Cardiac septum (tissue), 1 donor: Measurements from ENCODE around the gene CAST. TPM values are rescaled to one million over a fixed set of nuclear protein-coding genes. Genes with fewer than 3 reads are reported as not detected.
A peak's percentile ranks its signal among the peaks of the same experiment; 100 is the strongest.
"Not testable (repeated sequence)": the region's sequence is repeated elsewhere in the genome, so short reads cannot be mapped to it uniquely, and the experiment has no call there.

ENCODE experiments used
- DNase-seq: peaks from one replicate; pipeline ENCODE4 v3.0.0-alpha.2; 2020; ENCODE audit warnings: low spot score
- intact Hi-C: fragments of 100-400 bp; cut with DNase I; formaldehyde crosslinking; loops from one replicate; pipeline ENCODE4 v1.14.0; 2022
- total RNA-seq: library from RNA; stranded (reverse); fragmentation: NEBNext Ultra II Directional; extraction: Animal tissue kit (Norgen Biotek cat#: 25700); gene quantifications from one replicate; pipeline ENCODE4 v1.2.1, GENCODE V29; 2021
- donor health status: DM: no; HTN: no; CAD: no.

The CAST gene
- total RNA-seq, 1 donor from 2014 or later: 449 TPM

- intact Hi-C loops: no loop called here
- DNase-seq: no peak
Observed at GRCh38 chr5:96790961-96791504, 128.9 kb downstream of the CAST start.

DNA sequence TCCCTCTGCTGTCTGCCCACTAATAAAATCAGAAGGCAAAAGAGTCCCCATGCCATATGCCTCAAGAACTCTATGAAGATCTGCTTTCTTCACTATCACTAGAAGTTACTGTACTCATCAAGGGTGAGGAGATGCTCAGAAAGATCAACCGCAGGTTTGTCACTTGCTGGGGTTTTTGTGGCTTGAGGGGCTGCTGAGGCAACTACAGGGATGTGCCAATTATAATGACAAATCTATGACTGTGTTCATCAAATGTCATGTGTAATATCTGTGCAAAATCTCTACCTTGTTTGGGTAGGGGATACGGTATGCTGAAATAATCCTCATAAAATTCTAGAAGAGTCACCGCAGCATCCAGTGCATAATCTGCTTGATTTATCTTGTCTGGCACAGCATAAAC is 132.6 kb downstream of the CAST start:
- intact Hi-C loops: no loop called here
- no peak for DNase-seq

DNA sequence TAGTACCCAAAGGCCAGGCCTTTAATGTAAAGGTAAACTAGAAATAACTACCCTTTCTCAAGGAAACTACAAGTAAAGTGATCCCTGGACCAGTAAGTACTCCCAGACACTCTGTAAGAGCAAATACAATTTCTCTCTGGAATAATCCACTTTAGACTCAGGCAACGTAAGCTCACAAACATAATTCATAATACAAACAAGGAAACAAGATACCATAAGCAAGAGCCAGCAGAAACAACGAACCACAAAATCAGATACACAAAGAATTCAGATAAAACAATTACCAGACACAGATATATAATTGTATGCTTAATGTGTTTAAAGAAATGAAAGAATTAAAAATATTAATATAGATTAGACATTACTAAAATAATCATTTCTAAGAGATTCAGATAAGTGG is 133.4 kb downstream of the CAST start:
- no peak for DNase-seq
- intact Hi-C loops: no loop called here

DNA sequence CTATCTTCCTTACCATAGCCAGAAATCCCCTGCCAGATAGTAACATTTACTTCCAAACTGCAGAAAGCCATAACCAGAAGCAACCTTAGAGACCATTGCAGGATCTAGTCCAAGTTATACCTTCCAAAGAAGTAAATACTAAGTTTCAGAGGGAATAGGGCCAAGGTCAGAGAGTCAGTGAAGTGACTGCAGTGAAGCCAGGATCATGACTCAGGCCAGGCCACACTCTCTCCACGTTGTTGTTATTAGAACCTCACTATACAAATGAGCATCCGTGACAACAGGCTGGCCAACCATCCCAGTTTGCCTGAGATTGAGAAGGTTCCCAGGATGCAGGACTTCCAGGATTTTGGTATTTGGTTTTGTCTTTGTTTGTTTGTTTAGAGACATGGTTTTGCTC is 134.3 kb downstream of the CAST start:
- intact Hi-C loops: no loop called here

GRCh38 chr5:96801718-96802117 is 139.5 kb downstream of the CAST start:
- intact Hi-C loops, DNase-seq: not testable (repeated sequence)

More for the DNA sequence above, 134.3 kb downstream of the CAST start:
- no peak for DNase-seq

DNA sequence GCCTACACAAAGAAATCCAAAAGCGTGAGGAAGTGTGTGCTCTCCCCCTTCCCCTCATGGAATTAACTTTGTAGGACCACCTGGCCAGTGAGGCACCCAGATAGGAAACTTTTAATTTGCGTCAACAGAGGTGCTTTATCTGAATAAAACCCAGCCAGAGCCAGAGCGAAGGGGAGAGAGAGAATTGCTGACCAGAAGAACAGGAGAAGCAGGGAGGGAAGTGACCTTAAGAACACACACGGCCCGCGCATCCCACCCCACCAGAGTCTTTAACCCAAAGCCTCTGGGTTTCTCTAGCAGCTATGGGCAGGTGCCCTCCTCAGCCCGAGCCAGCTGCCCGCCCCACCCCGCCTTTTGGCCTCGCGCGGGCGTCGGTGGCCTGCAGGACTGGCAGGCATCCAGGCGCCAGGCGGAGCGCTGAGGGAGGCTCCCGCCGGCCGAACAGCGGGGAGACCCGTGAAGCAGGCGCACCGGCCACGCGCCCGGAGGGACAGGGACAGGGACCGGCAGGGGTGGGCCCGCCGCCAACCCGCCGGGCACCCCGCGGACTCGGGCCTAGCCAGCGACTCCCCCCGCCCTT is 145.0 kb downstream of the CAST start:
- intact Hi-C loops: loop anchor here (2.0 to 5.0 kb wide), 2 partner anchors 65 to 128 kb away; no protein-coding TSS in a partner anchor
- peak; percentile 92 for DNase-seq

GRCh38 chr5:96808541-96808828 is 146.3 kb downstream of the CAST start:
- intact Hi-C loops: loop anchor here (5.0 kb wide), 1 partner anchor 66 kb away; no protein-coding TSS in a partner anchor
- DNase-seq: no peak

GRCh38 chr5:96808868-96809558 is 146.8 kb downstream of the CAST start:
- no peak for DNase-seq
- intact Hi-C loops: loop anchor here (5.0 kb wide), 1 partner anchor 67 kb away; no protein-coding TSS in a partner anchor

DNA sequence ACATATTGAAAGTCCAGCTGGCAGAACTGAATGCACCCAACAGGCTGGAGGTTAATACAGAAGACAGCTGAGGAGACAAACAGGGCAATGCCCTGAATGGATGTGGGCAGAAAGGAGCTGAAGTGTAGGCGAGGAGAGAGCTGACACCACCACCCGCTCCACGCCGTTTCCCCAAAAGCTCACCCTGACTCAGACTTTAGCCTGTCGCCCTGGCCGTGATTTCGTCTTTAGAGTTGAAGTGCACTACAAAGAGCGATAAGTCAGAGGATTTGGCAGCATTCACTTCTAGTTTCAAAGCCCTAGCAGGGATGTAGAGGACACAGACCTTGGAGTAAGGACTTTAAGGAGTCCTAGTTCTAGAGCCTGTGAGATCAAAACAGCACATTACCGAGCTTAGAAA is 147.7 kb downstream of the CAST start:
- intact Hi-C loops: loop anchor here (5.0 kb wide), 1 partner anchor 68 kb away; no protein-coding TSS in a partner anchor
- no peak for DNase-seq

- intact Hi-C loops: no loop called here
- no peak for DNase-seq
Observed at GRCh38 chr5:96812851-96813250, 150.7 kb downstream of the CAST start.

DNA sequence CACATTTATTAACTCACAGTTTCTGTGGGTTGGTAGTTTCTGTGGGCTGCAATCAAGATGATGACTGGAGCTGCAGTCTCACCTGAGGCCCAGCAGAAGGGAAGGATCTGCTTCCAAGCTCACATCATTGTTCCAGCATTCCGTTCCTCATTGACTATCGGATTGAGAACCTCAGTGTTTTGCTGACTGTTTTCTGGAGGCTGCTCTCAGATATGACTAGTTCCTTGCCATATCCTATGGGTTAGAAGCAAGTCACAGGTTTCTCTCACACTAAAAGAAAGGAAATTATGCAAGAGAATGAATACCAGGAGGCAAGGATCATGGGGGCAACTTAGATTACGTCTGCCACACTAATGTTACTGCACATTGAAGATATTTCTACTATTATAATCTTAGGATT is 151.9 kb downstream of the CAST start:
- intact Hi-C loops: no loop called here
- DNase-seq: no peak

DNA sequence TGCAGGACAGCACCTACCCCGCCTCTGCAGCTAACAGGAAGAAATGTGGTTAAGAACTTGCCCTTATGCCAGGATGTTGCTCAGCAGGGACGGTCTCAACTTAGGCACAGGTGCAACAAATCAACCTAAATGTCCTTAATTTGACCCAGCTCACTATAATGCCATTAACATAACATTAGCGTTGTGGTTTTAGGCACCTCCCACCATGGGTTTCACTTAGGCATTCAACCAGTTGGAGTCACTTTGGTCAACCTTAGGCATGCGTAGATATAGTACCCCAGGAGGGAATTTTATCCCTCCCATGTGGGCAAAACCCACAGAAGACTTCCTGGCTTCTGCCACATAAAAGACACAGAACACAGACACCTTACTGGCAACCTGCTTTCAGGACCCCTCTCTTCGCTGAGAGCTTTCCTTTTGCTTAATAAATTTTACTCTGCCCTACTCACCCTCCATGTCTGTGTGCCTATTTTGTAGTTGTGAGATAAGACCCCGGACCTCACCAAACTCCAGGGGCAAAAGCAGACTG is 154.3 kb downstream of the CAST start:
- no peak for DNase-seq
- intact Hi-C loops: no loop called here

- intact Hi-C loops: no loop called here
Observed at GRCh38 chr5:96816991-96817390, 154.8 kb downstream of the CAST start.

GRCh38 chr5:96817506-96817905 is 155.3 kb downstream of the CAST start:
- DNase-seq: no peak
- intact Hi-C loops: no loop called here

More at GRCh38 chr5:96816991-96817390, 154.8 kb downstream of the CAST start:
- no peak for DNase-seq

- no peak for DNase-seq
- intact Hi-C loops: no loop called here
Observed at GRCh38 chr5:96818125-96818788, 156.1 kb downstream of the CAST start.

- no peak for DNase-seq
- intact Hi-C loops: no loop called here
Observed at GRCh38 chr5:96819806-96820205, 157.6 kb downstream of the CAST start.

DNA sequence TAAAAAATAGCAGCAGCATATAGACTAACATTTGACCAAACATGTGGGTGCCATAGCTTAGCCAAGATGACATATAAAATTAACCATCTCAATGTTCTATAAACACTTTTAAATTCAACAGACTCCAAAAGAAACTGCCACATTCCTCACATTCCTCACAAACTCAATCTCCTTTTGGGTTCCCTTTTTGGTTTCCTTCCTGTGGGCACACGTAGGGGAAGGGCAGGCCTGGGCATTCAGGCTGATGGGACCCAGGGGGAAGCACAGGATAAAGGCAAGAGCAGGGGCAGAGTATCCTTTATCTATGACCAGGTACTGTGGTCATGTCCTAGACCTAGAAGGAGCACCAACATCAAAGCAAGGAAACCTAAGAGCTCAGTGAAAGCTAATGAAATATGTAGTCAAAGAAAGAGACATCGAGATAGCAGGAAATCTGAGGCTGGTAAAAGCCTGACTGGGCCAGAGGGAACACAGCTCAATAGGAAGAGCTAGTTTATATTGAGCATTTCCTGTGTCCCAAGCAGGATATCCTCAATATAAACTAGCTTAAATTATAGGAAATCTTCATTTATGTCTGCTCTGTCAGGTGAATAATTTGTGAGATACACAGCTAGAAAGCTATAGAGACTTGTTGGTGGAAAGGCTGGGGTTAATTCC is 159.2 kb downstream of the CAST start:
- DNase-seq: no peak
- intact Hi-C loops: no loop called here

GRCh38 chr5:96822686-96823459 is 160.7 kb downstream of the CAST start:
- DNase-seq: no peak
- intact Hi-C loops: no loop called here

GRCh38 chr5:96823900-96824380 is 161.8 kb downstream of the CAST start:
- intact Hi-C loops: no loop called here
- no peak for DNase-seq
